Liver (tissue), 9 donors: ENCODE data around the gene SKAP2. TPM values are rescaled to one million over a fixed set of nuclear protein-coding genes. Genes with fewer than 3 reads are reported as not detected.

Experiments
- DNase-seq: peaks from one replicate; pipeline ENCODE4 v3.0.0-alpha.2; 2017; ENCODE audit warnings: low spot score
- H3K27ac ChIP-seq, 2 donors: one replicate each; pipeline ENCODE4 v1.7.0; 2013; ENCODE audit warnings: inconsistent platforms in 2 of 2, low read length in 2 of 2, control low read depth in 1 of 2, low read depth in 1 of 2, mild to moderate bottlenecking in 1 of 2
- H3K27me3 ChIP-seq, 4 donors: one replicate each; pipeline versions ENCODE4 v1.6.1 to v1.7.0; 2013; ENCODE audit warnings: low read length in 3 of 4, inconsistent platforms in 1 of 4, mild to moderate bottlenecking in 1 of 4, moderate library complexity in 1 of 4; ENCODE audit not compliant: control insufficient read depth in 4 of 4, insufficient read depth in 4 of 4
- H3K36me3 ChIP-seq, 4 donors: one replicate each; pipeline versions ENCODE4 v1.6.1 to v1.7.0; 2013; ENCODE audit warnings: low read length in 3 of 4, mild to moderate bottlenecking in 3 of 4, low read depth in 1 of 4, moderate library complexity in 1 of 4; ENCODE audit not compliant: control insufficient read depth in 4 of 4, insufficient read depth in 3 of 4
- H3K4me1 ChIP-seq, 4 donors: one replicate each; pipeline versions ENCODE4 v1.6.1 to v1.7.0; 2013; ENCODE audit warnings: low read length in 3 of 4, mild to moderate bottlenecking in 3 of 4, moderate library complexity in 1 of 4; ENCODE audit not compliant: control insufficient read depth in 4 of 4, insufficient read depth in 4 of 4
- H3K4me3 ChIP-seq, 3 donors: one replicate each; pipeline versions ENCODE4 v1.6.1 to v1.7.0; 2013; ENCODE audit warnings: low read length in 3 of 3, control low read depth in 1 of 3, low read depth in 1 of 3, mild to moderate bottlenecking in 1 of 3
- H3K9ac ChIP-seq, 2 donors: one replicate each; pipeline ENCODE4 v1.7.0; 2013; ENCODE audit warnings: low read length in 2 of 2, mild to moderate bottlenecking in 2 of 2, moderate library complexity in 2 of 2, control low read depth in 1 of 2, low read depth in 1 of 2
- H3K9me3 ChIP-seq, 4 donors: one replicate each; pipeline versions ENCODE4 v1.6.1 to v1.7.0; 2013; ENCODE audit warnings: low read length in 3 of 4; ENCODE audit not compliant: control insufficient read depth in 4 of 4
- CTCF ChIP-seq: fragments of 150-350 bp; IDR thresholded peaks from 2 replicates; pipeline ENCODE4 v1.5.1; 2017; ENCODE audit warnings: improper control_type of control experiment, low read depth, low read length; ENCODE audit not compliant: missing input control
- EGR1 ChIP-seq, 2 donors: IDR thresholded peaks; 2 replicates each; pipeline ENCODE4 v1.6.1; 2016 to 2018; ENCODE audit warnings: antibody characterized with exemption in 2 of 2, low read depth in 2 of 2
- FOXA1 ChIP-seq: IDR thresholded peaks from 2 replicates; pipeline ENCODE4 v1.6.1; 2016; ENCODE audit warnings: antibody characterized with exemption
- FOXA2 ChIP-seq: IDR thresholded peaks from 2 replicates; pipeline ENCODE4 v1.6.1; 2016; ENCODE audit warnings: antibody characterized with exemption
- HNF4A ChIP-seq, 2 donors: conservative IDR thresholded peaks; 2 replicates each; pipeline ENCODE4 v1.6.1; 2016; ENCODE audit warnings: antibody characterized with exemption in 2 of 2, mild to moderate bottlenecking in 2 of 2
- HNF4G ChIP-seq: IDR thresholded peaks from 2 replicates; pipeline ENCODE4 v1.6.1; 2016; ENCODE audit warnings: antibody characterized with exemption
- JUND ChIP-seq, 2 donors: IDR thresholded peaks; 2 replicates each; pipeline ENCODE4 v1.6.1; 2016; ENCODE audit warnings: antibody characterized with exemption in 2 of 2
- MAX ChIP-seq: IDR thresholded peaks from 2 replicates; pipeline ENCODE4 v1.6.1; 2016; ENCODE audit warnings: antibody characterized with exemption
- RAD21 ChIP-seq, 2 donors: IDR thresholded peaks; 2 replicates each; pipeline ENCODE4 v1.6.1; 2016; ENCODE audit warnings: antibody characterized with exemption in 2 of 2, mild to moderate bottlenecking in 2 of 2
- SP1 ChIP-seq: IDR thresholded peaks from 2 replicates; pipeline ENCODE4 v1.6.1; 2018; ENCODE audit warnings: antibody characterized with exemption, mild to moderate bottlenecking
- TAF1 ChIP-seq: conservative IDR thresholded peaks from 2 replicates; pipeline ENCODE4 v1.6.1; 2016; ENCODE audit warnings: antibody characterized with exemption, mild to moderate bottlenecking
- YY1 ChIP-seq: IDR thresholded peaks from 2 replicates; pipeline ENCODE4 v1.6.1; 2016; ENCODE audit warnings: antibody characterized with exemption, mild to moderate bottlenecking
- ZBTB33 ChIP-seq: IDR thresholded peaks from 2 replicates; pipeline ENCODE4 v1.6.1; 2016; ENCODE audit warnings: antibody characterized with exemption
- WGBS: extraction: QIAGEN DNeasy Blood & Tissue Kit; methylation state at CpG from one replicate; pipeline ENCODE4 v1.1.7; 2013; 5-methylcytosine and 5-hydroxymethylcytosine counted together
- polyA plus RNA-seq, 2 donors: library from polyadenylated mRNA; stranded (reverse) in 1 of 2; unstranded in 1 of 2; fragments of 200-250 nt in 1 of 2; fragments of >200 nt in 1 of 2; fragmentation: Nextera tagmentation in 1 of 2; extraction: Ambion mirVana in 1 of 2; gene quantifications; one replicate each; pipeline versions ENCODE4 v1.2.1 to v1.2.3, GENCODE V29; 2013 to 2015
- total RNA-seq, 2 donors: library from RNA; depleted of rRNA; stranded (reverse); fragments of >200 nt; gene quantifications; one replicate each; pipeline ENCODE4 v1.2.3, GENCODE V29; 2014
- donor health status: healthy.
- donor health status: healthy.
- donor health status: healthy.
- donor health status: healthy.
- donor health status: healthy.

SKAP2 gene
- total and polyA plus RNA-seq, 4 donors = 3.4 to 9.2 (median 5.1) TPM

GRCh38 chr7:26663874-26664273, 200.5 kb downstream of the SKAP2 start:
- Histone ChIP-seq H3K36me3 (no peaks in the 10 kb centered on the region), H3K4me1 (peaks cover 0 to 10% (median 6%) of the 10 kb centered on the region in 4 donors), H3K27me3 (no peaks in the 10 kb centered on the region), H3K4me3 (no peak overlapping the region), H3K27ac (no peak overlapping the region), H3K9me3 (no peaks in the 10 kb centered on the region), H3K9ac (no peak overlapping the region)
- 85% methylated on average over 4 of the region's 4 CpGs for WGBS
- DNase-seq = no peak
- no peak for TF ChIP-seq ZBTB33
- TF ChIP-seq SP1 = no peak
- no peak for TF ChIP-seq TAF1

GRCh38 chr7:26662646-26663045, 201.7 kb downstream of the SKAP2 start:
- no peak overlapping the region for H3K4me3 ChIP-seq
- H3K36me3 ChIP-seq = no peaks in the 10 kb centered on the region
- no peaks in the 10 kb centered on the region for H3K27me3 ChIP-seq
- no peak overlapping the region for H3K27ac ChIP-seq
- no peaks in the 10 kb centered on the region for H3K9me3 ChIP-seq
- no peak for DNase-seq
- H3K9ac ChIP-seq = no peak overlapping the region
- 88% methylated on average over 6 of the region's 6 CpGs for WGBS
- peaks cover 0 to 10% (median 6%) of the 10 kb centered on the region in 4 donors for H3K4me1 ChIP-seq
- TF ChIP-seq TAF1 (no peak), YY1 (no peak), FOXA2 (no peak), JUND (IDR thresholded peaks at IDR 0.05) (no peak)

GRCh38 chr7:26659121-26659520, 205.3 kb downstream of the SKAP2 start:
- Histone ChIP-seq H3K27me3 (no peaks in the 10 kb centered on the region), H3K36me3 (no peaks in the 10 kb centered on the region), H3K9ac (no peak overlapping the region), H3K9me3 (no peaks in the 10 kb centered on the region), H3K4me3 (no peak overlapping the region), H3K27ac (no peak overlapping the region), H3K4me1 (no peaks in the 10 kb centered on the region)
- no peak for TF ChIP-seq EGR1 (IDR thresholded peaks at IDR 0.05; ENCODE audit: low read depth in 2 of 2)
- TF ChIP-seq MAX = no peak
- no peak for TF ChIP-seq FOXA1
- no peak for TF ChIP-seq HNF4A (conservative IDR thresholded peaks at IDR 0.05)
- TF ChIP-seq TAF1 = no peak
- TF ChIP-seq HNF4G = no peak
- no peak for TF ChIP-seq RAD21 (IDR thresholded peaks at IDR 0.05)
- no peak for TF ChIP-seq SP1
- TF ChIP-seq CTCF = no peak
- no peak for TF ChIP-seq JUND (IDR thresholded peaks at IDR 0.05)
- TF ChIP-seq FOXA2 = no peak
- WGBS = 85% methylated on average over 3 of the region's 3 CpGs
- DNase-seq = no peak
